Urinary bladder (tissue), 4 donors: ENCODE results near the gene LIM2. TPM values are rescaled to one million over a fixed set of nuclear protein-coding genes. Genes with fewer than 3 reads are reported as not detected.

Experiments used
- DNase-seq: peaks from one replicate; pipeline ENCODE4 v3.0.0-alpha.2; 2015; ENCODE audit errors: extremely low spot score
- H3K27ac ChIP-seq: one replicate; pipeline ENCODE4 v1.5.1; 2013; ENCODE audit warnings: low read depth, mild to moderate bottlenecking, moderate library complexity
- H3K36me3 ChIP-seq: one replicate; pipeline ENCODE4 v1.6.1; 2013; ENCODE audit warnings: mild to moderate bottlenecking, moderate library complexity; ENCODE audit not compliant: insufficient read depth
- H3K4me1 ChIP-seq: one replicate; pipeline ENCODE4 v1.6.1; 2013; ENCODE audit warnings: mild to moderate bottlenecking, moderate library complexity; ENCODE audit not compliant: insufficient read depth
- H3K4me3 ChIP-seq: one replicate; pipeline ENCODE4 v1.5.1; 2013; ENCODE audit warnings: low read depth, low read length
- WGBS: extraction: QIAGEN DNeasy Blood & Tissue Kit; methylation state at CpG from one replicate; pipeline ENCODE4 v1.1.7; 2013; 5-methylcytosine and 5-hydroxymethylcytosine counted together
- polyA plus RNA-seq: library from polyadenylated mRNA; stranded (reverse); fragments of 200-250 nt; gene quantifications from one replicate; pipeline ENCODE4 v1.2.3, GENCODE V29; 2013
- total RNA-seq: library from RNA; depleted of rRNA; stranded (reverse); fragments of >200 nt; gene quantifications from one replicate; pipeline ENCODE4 v1.2.3, GENCODE V29; 2014
- donor health status: healthy with polysubstance abuse.
- donor health status: healthy.

The LIM2 gene
- total and polyA plus RNA-seq, 2 donors: not detected

DNA sequence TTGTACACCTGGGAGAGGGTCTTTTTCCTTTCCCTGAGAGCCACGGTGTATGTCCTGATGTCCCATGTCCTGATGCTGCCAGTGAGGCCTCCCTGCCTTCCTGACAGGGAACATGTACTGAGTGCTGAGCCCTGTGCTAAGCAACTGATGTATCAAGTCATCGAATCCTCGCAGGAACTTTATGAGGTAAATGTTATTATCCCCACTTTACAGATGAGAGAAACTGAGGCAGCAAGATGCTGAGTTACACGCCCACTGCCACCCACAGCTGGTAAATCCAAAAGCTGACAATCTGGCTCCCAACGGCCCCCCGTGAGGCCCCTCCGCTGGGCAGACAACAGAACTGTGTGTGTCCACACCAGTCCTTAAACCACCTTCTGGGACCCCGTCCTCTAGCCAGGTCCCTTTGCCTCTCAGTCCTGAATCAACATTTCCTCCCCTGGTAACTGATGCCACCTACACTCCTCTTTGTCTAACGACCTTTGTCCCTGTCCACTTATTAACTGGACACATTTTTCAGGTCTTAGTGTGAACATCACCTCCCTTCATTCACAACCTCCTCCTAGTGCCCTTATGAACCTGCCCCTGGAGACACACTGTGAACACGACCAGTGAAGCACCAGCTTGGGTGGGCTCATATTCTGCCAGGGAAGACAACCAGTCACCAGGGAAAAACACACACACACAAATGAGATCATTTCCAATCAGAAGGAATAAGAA lies 40.4 kb downstream of the LIM2 start:
- Histone ChIP-seq H3K4me3 (no peak overlapping the region), H3K27ac (no peak overlapping the region), H3K36me3 (peaks cover 3% of the 10 kb centered on the region), H3K4me1 (no peaks in the 10 kb centered on the region)
- 77% methylated on average over 10 of the region's 10 CpGs for WGBS
- DNase-seq: no peak

DNA sequence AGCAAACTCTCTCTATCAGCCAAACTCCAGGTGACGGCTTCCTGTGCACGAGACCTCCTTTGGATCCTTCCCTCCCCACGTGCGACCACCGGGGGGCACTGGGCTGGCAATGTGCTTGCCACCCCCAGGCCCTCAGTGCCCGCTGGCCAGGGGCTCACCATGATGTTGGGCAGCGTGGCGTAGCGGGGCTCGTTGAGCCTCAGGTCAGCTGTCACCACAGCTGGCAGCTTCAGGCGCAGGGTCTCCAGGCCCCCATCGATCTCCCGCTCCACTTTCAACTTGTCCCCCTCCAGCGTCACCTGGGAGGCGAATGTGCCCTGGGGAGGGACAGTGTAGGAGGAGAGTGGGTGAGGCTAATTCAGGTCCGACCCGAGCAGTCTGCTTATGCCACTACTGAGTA lies 41.0 kb downstream of the LIM2 start:
- H3K4me3 ChIP-seq: no peak overlapping the region
- no peak for DNase-seq
- peaks cover 3% of the 10 kb centered on the region for H3K36me3 ChIP-seq
- H3K27ac ChIP-seq: no peak overlapping the region
- H3K4me1 ChIP-seq: no peaks in the 10 kb centered on the region
- 89% methylated on average over 17 of the region's 17 CpGs for WGBS

DNA sequence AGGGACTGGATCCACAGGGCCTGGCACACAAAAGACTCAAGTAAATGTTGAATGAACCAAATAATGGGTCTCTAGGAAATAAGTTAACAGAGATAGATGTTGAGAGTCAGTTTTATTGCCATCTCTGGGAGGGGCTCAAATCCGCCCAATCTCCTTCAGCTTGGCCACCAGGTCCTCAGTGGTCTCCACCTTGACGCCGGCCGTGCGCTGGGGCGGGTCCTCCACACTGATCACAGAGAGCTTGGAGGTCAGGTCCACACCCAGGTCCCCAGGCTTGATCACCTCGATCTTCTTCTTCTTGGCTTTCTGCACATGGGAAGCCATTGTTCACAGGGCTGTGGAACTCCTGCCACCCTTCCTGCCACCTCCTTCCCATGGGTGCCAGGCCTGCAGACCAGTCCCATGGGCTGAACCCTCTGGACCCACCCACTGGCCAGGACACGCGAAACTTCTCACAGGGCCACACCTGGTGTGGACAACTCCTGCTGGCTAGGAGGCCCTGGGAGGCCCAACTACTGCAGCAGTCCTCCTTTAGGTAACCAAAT lies 42.6 kb downstream of the LIM2 start:
- H3K36me3 ChIP-seq: peaks cover 3% of the 10 kb centered on the region
- no peak for DNase-seq
- H3K4me3 ChIP-seq: no peak overlapping the region
- no peaks in the 10 kb centered on the region for H3K4me1 ChIP-seq
- H3K27ac ChIP-seq: no peak overlapping the region
- 98% methylated on average over 9 of the region's 9 CpGs for WGBS

DNA sequence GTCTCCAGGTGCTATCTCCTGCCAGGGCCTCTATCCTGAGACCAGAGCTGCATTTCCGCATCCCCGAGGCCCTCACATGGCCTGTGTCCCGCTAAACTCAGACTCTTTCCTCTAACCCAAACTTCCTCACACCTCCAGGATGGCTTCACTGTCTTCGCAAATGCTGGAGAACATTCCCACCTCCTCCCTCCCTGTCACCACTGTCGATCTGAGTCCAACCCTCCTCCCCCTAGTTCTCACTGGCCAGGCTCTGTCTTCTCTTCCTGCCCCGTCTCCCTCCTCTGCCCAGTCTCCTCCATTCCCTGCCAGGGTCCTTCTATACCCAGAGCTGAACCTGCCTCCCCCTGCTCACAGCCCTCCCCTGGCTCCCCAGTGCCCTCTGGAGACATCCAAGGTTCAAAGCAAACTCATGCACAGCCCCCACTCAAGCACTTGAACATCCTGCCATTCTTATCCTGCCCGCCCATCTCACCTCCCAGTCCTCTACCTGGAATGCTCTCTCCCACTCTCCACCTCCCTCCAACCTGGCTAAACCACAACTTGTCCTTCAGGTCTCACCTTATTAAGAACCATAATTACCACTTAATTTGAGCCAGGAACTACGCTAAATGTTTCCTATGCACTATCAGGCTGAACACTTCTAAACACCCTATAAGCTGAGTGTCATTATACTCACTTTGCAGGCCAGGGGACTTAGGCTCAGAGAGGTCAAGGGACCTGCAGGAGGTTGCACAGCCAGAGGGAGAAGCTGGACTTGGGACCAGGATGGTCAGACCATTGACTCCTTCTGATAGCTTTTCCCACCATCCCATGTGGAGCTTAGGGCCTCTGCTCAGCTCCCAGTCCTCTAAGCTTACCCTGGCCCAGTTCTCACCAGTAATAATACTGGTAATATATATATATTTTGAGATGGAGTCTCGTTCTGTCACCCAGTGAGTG lies 44.9 kb downstream of the LIM2 start:
- H3K4me1 ChIP-seq: no peaks in the 10 kb centered on the region
- peaks cover 3% of the 10 kb centered on the region for H3K36me3 ChIP-seq
- no peak overlapping the region for H3K27ac ChIP-seq
- 48% methylated on average over 9 of the region's 9 CpGs for WGBS
- H3K4me3 ChIP-seq: no peak overlapping the region
- no peak for DNase-seq

DNA sequence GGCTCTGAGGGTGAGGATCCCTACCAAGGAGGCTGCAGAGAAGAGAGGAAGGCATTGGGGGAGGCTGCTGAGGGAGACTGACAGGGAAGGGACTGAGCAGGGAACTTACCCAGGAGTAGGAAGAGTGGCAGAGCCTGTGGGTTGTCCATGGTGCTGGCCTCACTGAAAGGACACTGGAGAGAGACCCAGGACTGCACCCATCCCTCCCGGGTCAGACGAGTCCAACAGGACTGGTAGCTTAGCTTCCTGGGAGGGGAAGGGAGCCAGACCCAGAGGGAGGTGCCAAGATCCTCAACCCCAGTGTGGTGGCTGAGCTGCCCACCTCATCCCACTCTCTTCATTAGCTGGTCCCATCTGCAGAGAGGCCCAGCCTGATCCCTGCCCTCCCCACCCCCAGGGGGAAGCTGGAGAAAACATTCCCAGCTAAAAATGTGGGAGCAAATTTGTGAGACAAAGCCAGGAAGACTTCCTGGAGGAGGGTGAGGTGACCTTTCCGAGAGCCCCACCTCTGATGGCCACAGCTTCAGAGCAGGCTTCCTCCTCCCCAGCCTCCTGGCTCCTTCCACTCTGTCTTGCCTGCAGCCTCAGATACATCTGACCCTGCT lies 45.7 kb downstream of the LIM2 start, which contains the start of gene VSIG10L:
Gene VSIG10L, minus strand, starts transcription at position 164 of the 605 bp plus-strand sequence. Its CDS starts 15 bp downstream, at position 149.
- no peak for DNase-seq
- no peak within 1 kb of the TSS for H3K4me3 ChIP-seq
- no peak within 1 kb of the TSS for H3K27ac ChIP-seq
- WGBS: 40% methylated on average over 3 of the region's 3 CpGs
- no peaks in the 10 kb centered on the region for H3K4me1 ChIP-seq
- peaks cover 3% of the 10 kb centered on the region for H3K36me3 ChIP-seq

DNA sequence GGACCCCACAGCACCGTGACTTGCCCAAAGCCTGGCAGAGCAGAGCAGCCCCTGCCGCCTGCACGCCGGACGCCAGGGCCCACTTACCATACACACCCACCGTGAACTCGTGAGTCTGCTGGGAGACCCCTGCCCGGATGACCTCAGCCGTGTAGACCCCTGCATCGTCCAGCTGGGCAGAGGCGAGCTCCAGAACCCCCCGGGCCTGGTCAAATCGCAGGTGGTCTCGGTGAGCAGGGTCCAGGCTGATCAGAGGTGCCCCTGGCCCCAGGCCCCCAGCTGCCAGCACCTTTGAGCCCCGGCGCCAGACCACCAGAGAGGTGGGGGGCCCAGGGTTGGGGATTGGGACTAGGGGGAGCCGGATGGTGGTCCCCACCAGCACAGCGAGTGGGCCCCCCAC lies 46.7 kb downstream of the LIM2 start:
- no peak for DNase-seq
- Histone ChIP-seq H3K4me1 (no peaks in the 10 kb centered on the region), H3K27ac (no peak overlapping the region), H3K4me3 (no peak overlapping the region), H3K36me3 (no peaks in the 10 kb centered on the region)
- 92% methylated on average over 18 of the region's 18 CpGs for WGBS

DNA sequence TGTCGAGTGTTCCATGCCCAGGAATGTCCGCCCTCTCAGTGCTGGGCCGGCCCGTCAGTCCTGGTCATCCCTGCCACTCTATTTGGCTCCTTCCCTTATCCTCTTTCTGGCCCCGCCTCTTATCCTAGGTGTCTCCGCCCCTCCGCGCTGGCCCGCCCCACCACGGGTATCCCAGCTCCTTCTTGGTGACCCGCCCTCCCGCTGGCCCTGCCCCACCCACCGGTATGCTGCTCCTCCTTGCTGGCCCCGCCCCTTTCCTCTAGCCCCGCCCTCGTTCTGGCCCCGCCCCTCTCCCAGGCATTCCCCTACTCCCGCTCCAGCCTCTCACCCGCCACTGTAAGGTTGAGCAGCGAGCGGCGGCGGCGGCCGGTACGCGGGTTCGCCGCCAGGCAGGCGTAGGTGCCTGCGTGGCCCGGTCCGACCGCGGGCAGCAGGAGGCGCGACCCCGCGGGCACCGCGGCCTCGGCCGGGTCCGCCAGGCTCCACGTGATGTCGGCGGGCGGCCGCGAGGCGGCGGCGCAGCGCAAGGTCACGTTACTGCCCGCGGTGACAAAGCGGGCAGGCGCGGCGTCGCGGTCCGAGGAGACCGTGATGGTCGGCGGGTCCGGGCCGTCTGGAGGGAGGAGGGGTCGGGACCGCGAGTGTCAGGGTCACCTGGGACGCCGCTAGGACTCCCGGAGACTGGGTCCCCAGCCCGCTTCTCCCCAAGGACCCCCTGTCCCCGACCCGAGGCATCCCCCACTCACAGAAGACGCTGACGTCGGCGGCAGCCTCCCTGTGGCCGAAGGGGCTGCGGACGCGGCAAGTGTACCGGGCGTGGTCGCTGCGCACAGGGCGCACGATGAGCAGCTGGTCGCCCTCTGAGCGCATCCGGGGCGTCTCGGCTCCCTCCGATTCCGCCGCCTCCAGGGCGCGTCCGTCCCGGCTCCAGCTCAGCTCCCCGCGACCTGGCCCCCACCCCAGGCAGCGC lies 47.8 kb downstream of the LIM2 start:
- Histone ChIP-seq H3K4me1 (no peaks in the 10 kb centered on the region), H3K4me3 (peak overlapping the region; percentile 53), H3K36me3 (no peaks in the 10 kb centered on the region), H3K27ac (peak overlapping the region; percentile 7)
- DNase-seq: peak; percentile 89
- under 1% methylated on average over 107 of the region's 107 CpGs for WGBS

DNA sequence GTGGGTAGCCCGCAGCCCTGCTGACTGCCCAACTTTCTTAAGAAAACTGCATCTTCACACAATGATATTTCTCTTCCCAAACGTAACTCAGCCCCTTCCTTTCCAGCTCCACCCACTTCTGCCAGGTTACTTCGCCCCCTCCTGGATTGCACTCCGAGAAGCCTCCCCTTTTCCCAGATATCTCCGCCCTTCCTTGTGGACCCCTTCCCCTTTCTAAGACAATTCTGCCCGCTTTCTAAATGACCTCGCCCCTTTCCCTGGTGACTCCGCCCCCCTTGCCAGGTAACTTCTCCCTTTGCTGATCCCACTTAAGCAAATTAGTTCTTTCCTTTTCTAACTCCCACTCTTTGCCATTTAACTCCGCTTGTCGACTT lies 48.5 kb downstream of the LIM2 start:
- Histone ChIP-seq H3K4me3 (peak overlapping the region; percentile 53), H3K4me1 (no peaks in the 10 kb centered on the region), H3K36me3 (no peaks in the 10 kb centered on the region), H3K27ac (no peak overlapping the region)
- WGBS: 1% methylated on average over 10 of the region's 10 CpGs
- DNase-seq: peak; percentile 32

DNA sequence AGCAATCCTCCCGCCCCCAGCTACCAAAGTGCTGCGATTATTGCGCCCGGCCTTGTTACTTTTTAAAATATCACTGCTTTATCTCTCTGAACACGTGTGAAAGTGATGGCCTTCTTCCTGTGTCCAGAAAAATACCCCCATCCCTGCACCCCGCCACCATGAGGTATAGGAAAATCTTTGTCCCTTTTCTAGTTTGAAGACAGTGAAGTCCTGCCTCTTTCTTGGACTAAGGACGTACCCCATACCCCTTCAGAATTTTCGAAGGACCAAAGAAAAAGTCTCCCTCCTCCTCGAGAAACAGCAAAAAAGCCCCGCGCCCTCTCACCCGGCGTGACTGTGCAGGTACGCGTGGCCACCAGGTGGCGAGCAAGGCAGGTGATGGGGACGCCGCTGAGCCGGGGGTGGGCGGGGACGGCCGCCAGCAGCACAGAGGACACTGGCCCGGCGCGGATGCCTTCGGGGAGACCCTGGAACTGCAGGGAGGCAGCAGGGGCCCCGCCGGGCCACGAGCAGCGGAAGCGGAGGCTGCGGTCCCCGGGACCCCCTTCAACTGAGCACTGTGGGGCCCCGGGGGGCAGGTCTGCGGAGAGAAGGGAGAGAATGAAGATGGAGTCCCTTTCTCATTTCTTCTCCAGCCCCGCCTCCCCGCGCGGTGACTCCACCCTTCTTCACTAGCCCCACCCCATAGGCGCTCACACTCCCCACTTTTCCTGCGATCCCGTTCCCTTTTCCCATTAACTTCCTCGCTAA lies 49.0 kb downstream of the LIM2 start:
- no peaks in the 10 kb centered on the region for H3K36me3 ChIP-seq
- H3K27ac ChIP-seq: no peak overlapping the region
- H3K4me3 ChIP-seq: peak overlapping the region; percentile 53
- peak; percentile 73 for DNase-seq
- 5% methylated on average over 43 of the region's 43 CpGs for WGBS
- no peaks in the 10 kb centered on the region for H3K4me1 ChIP-seq

DNA sequence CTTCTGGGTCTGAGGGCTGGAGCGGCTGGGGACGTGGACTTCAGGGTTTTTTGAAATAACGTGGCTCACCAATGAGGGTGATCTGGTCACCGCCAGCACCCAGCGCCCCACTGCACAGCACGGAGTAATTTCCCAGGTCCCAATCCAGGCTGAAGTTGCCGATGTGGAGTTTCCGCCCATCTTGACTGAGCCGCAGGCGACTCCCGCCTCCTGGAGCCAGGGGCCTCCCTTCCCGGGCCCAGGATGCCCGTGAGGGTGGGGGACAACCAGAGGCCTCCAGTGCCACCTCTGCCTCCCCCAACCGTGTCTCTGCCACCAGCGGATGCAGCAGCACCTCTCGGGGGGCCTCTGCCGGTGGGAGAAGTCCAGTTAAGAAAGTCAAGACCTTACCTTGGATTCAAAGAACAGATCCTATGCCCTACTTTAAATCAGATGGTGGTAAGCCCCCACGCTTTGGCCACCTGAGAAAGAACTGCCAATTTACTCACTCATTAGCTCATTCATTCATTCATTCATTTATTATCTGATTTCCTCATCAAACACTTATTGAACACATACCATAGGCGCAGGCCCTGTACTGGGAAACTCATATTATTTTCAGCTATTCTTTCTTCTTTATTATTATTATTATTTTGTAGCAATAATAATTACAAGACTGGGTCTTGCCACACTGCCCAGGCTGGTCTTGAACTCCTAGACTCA lies 49.8 kb downstream of the LIM2 start:
- no peak overlapping the region for H3K4me3 ChIP-seq
- H3K4me1 ChIP-seq: no peaks in the 10 kb centered on the region
- no peak overlapping the region for H3K27ac ChIP-seq
- WGBS: 83% methylated on average over 19 of the region's 19 CpGs
- no peak for DNase-seq
- H3K36me3 ChIP-seq: no peaks in the 10 kb centered on the region

DNA sequence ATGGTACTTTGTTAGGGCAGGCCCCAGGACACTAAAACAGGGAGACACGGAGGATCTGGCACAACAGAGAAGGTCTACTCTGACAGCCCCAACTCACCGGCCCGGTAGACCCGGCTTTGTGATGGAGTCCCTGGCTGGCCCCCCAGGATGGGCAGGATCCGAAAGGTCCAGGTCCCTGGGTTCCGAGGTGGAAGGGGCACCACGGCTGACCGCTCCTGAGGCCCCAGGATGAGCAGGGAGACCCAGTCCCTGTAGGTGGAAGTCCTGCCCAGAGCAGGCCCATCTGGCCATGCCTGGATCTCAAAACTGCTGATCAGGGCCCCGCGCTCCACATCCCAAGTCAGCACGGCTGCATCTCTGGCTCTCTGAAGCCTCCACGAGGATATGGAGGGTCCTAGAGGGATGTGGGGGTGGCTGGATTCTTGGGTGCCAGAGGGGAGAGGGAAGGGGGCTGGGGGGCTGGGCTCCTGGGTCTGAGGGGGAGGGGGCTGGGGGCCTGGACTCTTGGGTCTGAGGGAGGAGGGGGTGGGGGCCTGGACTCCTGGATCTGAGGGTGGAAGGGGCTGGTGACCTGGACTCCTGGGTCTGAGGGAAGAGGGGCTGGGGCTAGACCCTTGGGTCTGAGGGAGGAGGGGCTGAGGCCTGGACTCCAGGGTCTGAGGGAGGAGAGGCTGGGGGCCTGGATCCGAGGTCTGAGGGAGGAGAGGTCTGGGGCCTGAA lies 50.5 kb downstream of the LIM2 start:
- WGBS: 97% methylated on average over 13 of the region's 13 CpGs
- H3K36me3 ChIP-seq: no peaks in the 10 kb centered on the region
- DNase-seq: no peak

More for the DNA sequence above, 50.5 kb downstream of the LIM2 start:
- no peaks in the 10 kb centered on the region for H3K4me1 ChIP-seq
- H3K27ac ChIP-seq: no peak overlapping the region
- no peak overlapping the region for H3K4me3 ChIP-seq
